Raji (cell line): ENCODE results near the gene KPNA1.

Experiments
- POLR2A ChIP-seq: IDR thresholded peaks from 2 replicates; pipeline ENCODE4 v1.6.1; 2011; ENCODE audit warnings: low read depth, low read length, control low read depth; ENCODE audit not compliant: insufficient read depth

Gene KPNA1

GRCh38 chr3:122506450-122506849 lies 8.3 kb downstream of the KPNA1 start:
- no peak for TF ChIP-seq POLR2A

GRCh38 chr3:122505676-122506075 lies 9.1 kb downstream of the KPNA1 start:
- no peak for TF ChIP-seq POLR2A

GRCh38 chr3:122502941-122503340 lies 11.8 kb downstream of the KPNA1 start:
- TF ChIP-seq POLR2A, result no peak

- no peak for TF ChIP-seq POLR2A
These were observed 12.6 kb downstream of the KPNA1 start for GRCh38 chr3:122502139-122502538.

- TF ChIP-seq POLR2A, result no peak
These were observed 16.6 kb downstream of the KPNA1 start for GRCh38 chr3:122498152-122498551.

GRCh38 chr3:122497425-122497824 lies 17.3 kb downstream of the KPNA1 start:
- TF ChIP-seq POLR2A, result no peak

- TF ChIP-seq POLR2A, result no peak
These were observed 18.2 kb downstream of the KPNA1 start for GRCh38 chr3:122496508-122496907.

- TF ChIP-seq POLR2A, result no peak
These were observed 21.4 kb downstream of the KPNA1 start for GRCh38 chr3:122493296-122493695.

GRCh38 chr3:122488262-122488973 lies 26.3 kb downstream of the KPNA1 start:
- no peak for TF ChIP-seq POLR2A

GRCh38 chr3:122484985-122485384 lies 29.8 kb downstream of the KPNA1 start:
- TF ChIP-seq POLR2A, result no peak

GRCh38 chr3:122481390-122481789 lies 33.3 kb downstream of the KPNA1 start:
- TF ChIP-seq POLR2A, result no peak

GRCh38 chr3:122476532-122476931 lies 38.2 kb downstream of the KPNA1 start:
- TF ChIP-seq POLR2A, result no peak

- no peak for TF ChIP-seq POLR2A
These were observed 39.4 kb downstream of the KPNA1 start for GRCh38 chr3:122475316-122475715.

GRCh38 chr3:122469659-122470058 lies 45.1 kb downstream of the KPNA1 start:
- TF ChIP-seq POLR2A, result no peak

- no peak for TF ChIP-seq POLR2A
These were observed 45.7 kb downstream of the KPNA1 start for GRCh38 chr3:122468896-122469533.

- no peak for TF ChIP-seq POLR2A
These were observed 48.0 kb downstream of the KPNA1 start for GRCh38 chr3:122466701-122467240.
